ENCODE measurements around the gene KRTAP12-3. TPM values are rescaled to one million over a fixed set of nuclear protein-coding genes. Genes with fewer than 3 reads are reported as not detected.
"Not testable (repeated sequence)": the region's sequence is repeated elsewhere in the genome, so short reads cannot be mapped to it uniquely, and the experiment has no call there.

The KRTAP12-3 gene
- total and polyA plus RNA-seq, 2 donors (not counting 1 experiment from before 2014, with no cell fraction given): not detected

DNA sequence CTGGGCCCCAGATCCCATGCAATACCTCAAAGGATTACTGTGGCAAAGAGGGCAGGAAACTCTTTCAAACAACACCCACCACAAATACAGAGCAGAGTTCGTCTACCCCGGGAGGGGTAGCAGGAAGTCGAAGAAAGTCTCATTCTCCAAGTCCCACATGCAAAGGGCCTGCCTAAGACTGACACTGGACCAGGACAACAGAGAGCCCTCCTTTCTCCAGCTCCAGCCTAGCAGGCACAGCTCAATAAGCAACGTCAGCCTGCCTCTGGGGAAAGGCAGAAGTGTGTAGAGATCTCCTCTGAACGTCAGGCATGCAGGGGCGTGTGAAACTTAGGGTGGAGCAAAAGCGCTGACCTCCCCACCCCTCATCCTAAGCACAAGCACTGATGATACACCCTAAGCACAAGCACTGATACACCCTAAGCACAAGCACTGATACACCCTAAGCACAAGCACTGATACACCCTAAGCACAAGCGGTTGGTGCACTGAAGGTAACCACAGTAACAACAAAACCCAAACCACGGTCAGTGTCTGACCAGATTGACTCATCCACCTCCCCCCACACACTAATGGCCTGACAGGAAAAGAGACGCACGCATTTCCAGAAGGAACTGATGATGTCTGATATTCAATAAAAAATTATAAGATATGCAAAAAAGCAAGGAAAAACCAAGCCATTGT is 1.3 kb downstream of the KRTAP12-3 start:
- Histone ChIP-seq H3K9ac (ENCODE audit: insufficient read depth, low read length) (no peak overlapping the region), H3K4me3 (replicated peaks in 1 of 4; ENCODE audit: control extremely low read depth in 1 of 4, insufficient read depth in 1 of 4, low read depth in 3 of 4, low read length in 4 of 4) (no peak overlapping the region), H3K36me3 (ENCODE audit: control insufficient read depth, insufficient read depth, low read length) (no peaks in the 10 kb centered on the region), H3K79me2 (ENCODE audit: control insufficient read depth, insufficient read depth, low read length) (no peaks in the 10 kb centered on the region), H3K4me2 (ENCODE audit: extremely low read depth, insufficient read depth, low read length) (no peak overlapping the region), H2AFZ (ENCODE audit: low read length) (no peak overlapping the region), H3K27ac (ENCODE audit: insufficient read depth, low read length) (no peak overlapping the region), H3K27me3 (ENCODE audit: control insufficient read depth, insufficient read depth, low read length) (no peaks in the 10 kb centered on the region), H3K4me1 (ENCODE audit: control insufficient read depth, extremely low read depth, insufficient read depth, low read length) (no peaks in the 10 kb centered on the region), H4K20me1 (ENCODE audit: control insufficient read depth, extremely low read depth, insufficient read depth, low read length) (no peaks in the 10 kb centered on the region), H3K9me3 (ENCODE audit: control insufficient read depth, insufficient read depth, low read depth, low read length) (no peaks in the 10 kb centered on the region)
- DNase-seq (ENCODE audit: low read depth in 2 of 2): no peak
- TF ChIP-seq, protein P1, sequence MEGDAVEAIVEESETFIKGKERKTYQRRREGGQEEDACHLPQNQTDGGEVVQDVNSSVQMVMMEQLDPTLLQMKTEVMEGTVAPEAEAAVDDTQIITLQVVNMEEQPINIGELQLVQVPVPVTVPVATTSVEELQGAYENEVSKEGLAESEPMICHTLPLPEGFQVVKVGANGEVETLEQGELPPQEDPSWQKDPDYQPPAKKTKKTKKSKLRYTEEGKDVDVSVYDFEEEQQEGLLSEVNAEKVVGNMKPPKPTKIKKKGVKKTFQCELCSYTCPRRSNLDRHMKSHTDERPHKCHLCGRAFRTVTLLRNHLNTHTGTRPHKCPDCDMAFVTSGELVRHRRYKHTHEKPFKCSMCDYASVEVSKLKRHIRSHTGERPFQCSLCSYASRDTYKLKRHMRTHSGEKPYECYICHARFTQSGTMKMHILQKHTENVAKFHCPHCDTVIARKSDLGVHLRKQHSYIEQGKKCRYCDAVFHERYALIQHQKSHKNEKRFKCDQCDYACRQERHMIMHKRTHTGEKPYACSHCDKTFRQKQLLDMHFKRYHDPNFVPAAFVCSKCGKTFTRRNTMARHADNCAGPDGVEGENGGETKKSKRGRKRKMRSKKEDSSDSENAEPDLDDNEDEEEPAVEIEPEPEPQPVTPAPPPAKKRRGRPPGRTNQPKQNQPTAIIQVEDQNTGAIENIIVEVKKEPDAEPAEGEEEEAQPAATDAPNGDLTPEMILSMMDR (conservative IDR thresholded peaks at IDR 0.05 in 1 of 2, IDR thresholded peaks at IDR 0.05 in 1 of 2; ENCODE audit: low read depth in 1 of 2, low read length in 2 of 2): no peak
- no peak for TF ChIP-seq EZH2 (IDR thresholded peaks at IDR 0.05; ENCODE audit: low read length, missing control alignments)

DNA sequence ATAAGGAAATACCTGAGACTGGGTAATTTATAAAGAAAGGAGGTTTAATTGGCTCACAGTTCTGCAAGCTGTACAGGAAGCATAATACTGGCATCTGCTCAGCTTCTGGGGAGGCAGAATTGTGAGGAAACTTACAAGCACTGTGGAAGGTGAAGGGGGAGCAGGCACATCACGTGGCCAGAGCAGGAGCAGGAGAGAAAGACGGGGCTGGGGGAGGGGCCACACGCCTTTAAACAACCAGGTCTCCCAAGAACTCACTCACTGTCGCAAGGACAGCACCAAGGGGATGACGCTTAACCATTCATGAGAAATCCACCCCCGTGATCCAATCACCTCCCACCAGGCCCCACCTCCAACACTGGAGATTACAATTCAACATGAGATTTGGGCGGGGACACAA is 3.8 kb downstream of the KRTAP12-3 start:
- H2AFZ ChIP-seq (ENCODE audit: low read length); H3K36me3 ChIP-seq (ENCODE audit: control insufficient read depth, insufficient read depth, low read length); H4K20me1 ChIP-seq (ENCODE audit: control insufficient read depth, extremely low read depth, insufficient read depth, low read length); H3K27me3 ChIP-seq (ENCODE audit: control insufficient read depth, insufficient read depth, low read length); H3K9ac ChIP-seq (ENCODE audit: insufficient read depth, low read length); H3K4me1 ChIP-seq (ENCODE audit: control insufficient read depth, extremely low read depth, insufficient read depth, low read length); DNase-seq (ENCODE audit: low read depth in 2 of 2); H3K27ac ChIP-seq (ENCODE audit: insufficient read depth, low read length); H3K4me2 ChIP-seq (ENCODE audit: extremely low read depth, insufficient read depth, low read length); H3K9me3 ChIP-seq (ENCODE audit: control insufficient read depth, insufficient read depth, low read depth, low read length); H3K4me3 ChIP-seq (replicated peaks in 1 of 4; ENCODE audit: control extremely low read depth in 1 of 4, insufficient read depth in 1 of 4, low read depth in 3 of 4, low read length in 4 of 4); H3K79me2 ChIP-seq (ENCODE audit: control insufficient read depth, insufficient read depth, low read length): not testable (repeated sequence)

DNA sequence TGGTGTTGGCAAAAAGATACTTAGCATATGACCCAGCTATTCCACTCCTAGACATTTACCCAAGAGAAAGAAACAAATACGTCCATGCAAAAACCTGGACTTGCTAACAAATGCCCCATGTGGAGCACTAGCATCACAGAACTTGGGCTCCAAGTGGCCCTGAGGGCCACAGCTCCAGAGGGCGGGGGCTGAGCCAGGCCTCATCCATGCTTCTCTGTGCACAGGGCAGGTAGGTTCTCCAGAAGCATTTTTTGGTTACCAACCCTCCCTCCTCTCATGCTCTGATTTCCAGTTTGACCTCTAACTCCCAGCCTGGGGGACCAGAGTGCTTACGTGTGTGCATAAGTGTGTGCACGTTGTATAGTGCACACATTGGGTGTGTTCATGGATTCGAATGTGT is 7.0 kb downstream of the KRTAP12-3 start:
- TF ChIP-seq, protein P1 (conservative IDR thresholded peaks at IDR 0.05 in 1 of 2, IDR thresholded peaks at IDR 0.05 in 1 of 2; ENCODE audit: low read depth in 1 of 2, low read length in 2 of 2): no peak
- no peak for TF ChIP-seq EZH2 (IDR thresholded peaks at IDR 0.05; ENCODE audit: low read length, missing control alignments)
- no peaks in the 10 kb centered on the region for H3K4me1 ChIP-seq (ENCODE audit: control insufficient read depth, extremely low read depth, insufficient read depth, low read length)

More for the DNA sequence above, 7.0 kb downstream of the KRTAP12-3 start:
- Histone ChIP-seq H3K27ac (ENCODE audit: insufficient read depth, low read length) (no peak overlapping the region), H3K9me3 (ENCODE audit: control insufficient read depth, insufficient read depth, low read depth, low read length) (no peaks in the 10 kb centered on the region), H3K9ac (ENCODE audit: insufficient read depth, low read length) (no peak overlapping the region), H3K36me3 (ENCODE audit: control insufficient read depth, insufficient read depth, low read length) (no peaks in the 10 kb centered on the region), H3K4me3 (replicated peaks in 1 of 4; ENCODE audit: control extremely low read depth in 1 of 4, insufficient read depth in 1 of 4, low read depth in 3 of 4, low read length in 4 of 4) (no peak overlapping the region), H3K79me2 (ENCODE audit: control insufficient read depth, insufficient read depth, low read length) (no peaks in the 10 kb centered on the region), H3K4me2 (ENCODE audit: extremely low read depth, insufficient read depth, low read length) (no peak overlapping the region), H2AFZ (ENCODE audit: low read length) (no peak overlapping the region), H3K27me3 (ENCODE audit: control insufficient read depth, insufficient read depth, low read length) (no peaks in the 10 kb centered on the region), H4K20me1 (ENCODE audit: control insufficient read depth, extremely low read depth, insufficient read depth, low read length) (no peaks in the 10 kb centered on the region)
- no peak for DNase-seq (ENCODE audit: low read depth in 2 of 2)
